GM04503 (cell line): Measurements from ENCODE around the gene CACNG6.
A peak's percentile ranks its signal among the peaks of the same experiment; 100 is the strongest.

ENCODE experiments used
- DNase-seq: peaks from one replicate; pipeline ENCODE4 v3.0.0-alpha.2; 2012; ENCODE audit warnings: low read depth

CACNG6 gene

GRCh38 chr19:53969366-53969765 lies 22.1 kb upstream of the CACNG6 start:
- DNase-seq, result no peak

GRCh38 chr19:53971673-53972072 lies 19.8 kb upstream of the CACNG6 start:
- DNase-seq, result no peak

- peak; percentile 37 for DNase-seq
Observed at GRCh38 chr19:53977429-53977990, 13.9 kb upstream of the CACNG6 start.

GRCh38 chr19:53977991-53978731 lies 13.3 kb upstream of the CACNG6 start:
- DNase-seq, result peak; percentile 18

GRCh38 chr19:53978975-53979801 lies 12.2 kb upstream of the CACNG6 start:
- no peak for DNase-seq

GRCh38 chr19:53980539-53981375 lies 10.7 kb upstream of the CACNG6 start:
- no peak for DNase-seq

GRCh38 chr19:53981376-53981951 lies 10.0 kb upstream of the CACNG6 start:
- DNase-seq, result no peak

GRCh38 chr19:53982001-53982451 lies 9.4 kb upstream of the CACNG6 start:
- no peak for DNase-seq

- DNase-seq, result no peak
Observed at GRCh38 chr19:53982611-53983010, 8.8 kb upstream of the CACNG6 start.

GRCh38 chr19:53983457-53984289 lies 7.8 kb upstream of the CACNG6 start:
- no peak for DNase-seq

- no peak for DNase-seq
Observed at GRCh38 chr19:53985863-53986262, 5.6 kb upstream of the CACNG6 start.

- DNase-seq, result no peak
Observed at GRCh38 chr19:53988981-53989380, 2.5 kb upstream of the CACNG6 start.

- no peak for DNase-seq
Observed at GRCh38 chr19:53989600-53990533, 1.6 kb upstream of the CACNG6 start.

- DNase-seq, result no peak
Observed at GRCh38 chr19:53992211-53992610, 774 bp downstream of the CACNG6 start.

GRCh38 chr19:53992815-53993214 lies 1.4 kb downstream of the CACNG6 start:
- DNase-seq, result no peak

- no peak for DNase-seq
Observed at GRCh38 chr19:53993448-53993847, 2.0 kb downstream of the CACNG6 start.

GRCh38 chr19:53994811-53995210 lies 3.4 kb downstream of the CACNG6 start:
- no peak for DNase-seq

- no peak for DNase-seq
Observed at GRCh38 chr19:53998223-53998622, 6.8 kb downstream of the CACNG6 start.

- no peak for DNase-seq
Observed at GRCh38 chr19:53999694-54000093, 8.3 kb downstream of the CACNG6 start.

- DNase-seq, result no peak
Observed at GRCh38 chr19:54001496-54001895, 10.1 kb downstream of the CACNG6 start.
